ELR (cell line): ENCODE measurements around the gene MRPL40.
A peak's percentile ranks its signal among the peaks of the same experiment; 100 is the strongest.

Experiments
- DNase-seq: peaks from one replicate; pipeline ENCODE4 v3.0.0-alpha.2; 2015; ENCODE audit warnings: low read depth

MRPL40 gene

GRCh38 chr22:19432133-19432851 lies at the start of gene MRPL40:
Gene MRPL40 (plus strand): TSS chr22:19432545. CDS start chr22:19432555, 10 bp downstream.
- peak; percentile 94 for DNase-seq

- no peak for DNase-seq
Measured at GRCh38 chr22:19383292-19383691, 49.1 kb upstream of the MRPL40 start.

GRCh38 chr22:19385221-19385906 lies 47.0 kb upstream of the MRPL40 start:
- DNase-seq = no peak

GRCh38 chr22:19386248-19386647 lies 46.1 kb upstream of the MRPL40 start:
- DNase-seq = no peak

- no peak for DNase-seq
Measured at GRCh38 chr22:19387038-19387437, 45.3 kb upstream of the MRPL40 start.

GRCh38 chr22:19387575-19387974 lies 44.8 kb upstream of the MRPL40 start:
- DNase-seq = no peak

GRCh38 chr22:19393704-19394103 lies 38.6 kb upstream of the MRPL40 start:
- no peak for DNase-seq

- DNase-seq = no peak
Measured at GRCh38 chr22:19394274-19395050, 37.9 kb upstream of the MRPL40 start.

- DNase-seq = no peak
Measured at GRCh38 chr22:19395276-19395675, 37.1 kb upstream of the MRPL40 start.

- DNase-seq = no peak
Measured at GRCh38 chr22:19396561-19396933, 35.8 kb upstream of the MRPL40 start.

- no peak for DNase-seq
Measured at GRCh38 chr22:19396934-19397733, 35.2 kb upstream of the MRPL40 start.

GRCh38 chr22:19397734-19398104 lies 34.6 kb upstream of the MRPL40 start:
- no peak for DNase-seq

- no peak for DNase-seq
Measured at GRCh38 chr22:19398206-19398605, 34.1 kb upstream of the MRPL40 start.

GRCh38 chr22:19398652-19399051 lies 33.7 kb upstream of the MRPL40 start:
- DNase-seq = no peak

GRCh38 chr22:19400881-19401280 lies 31.5 kb upstream of the MRPL40 start:
- no peak for DNase-seq

GRCh38 chr22:19401483-19401882 lies 30.9 kb upstream of the MRPL40 start:
- DNase-seq = no peak

GRCh38 chr22:19402642-19403191 lies 29.6 kb upstream of the MRPL40 start:
- DNase-seq = no peak

GRCh38 chr22:19404676-19405075 lies 27.7 kb upstream of the MRPL40 start:
- DNase-seq = no peak

- DNase-seq = no peak
Measured at GRCh38 chr22:19405133-19405532, 27.2 kb upstream of the MRPL40 start.

GRCh38 chr22:19405652-19406051 lies 26.7 kb upstream of the MRPL40 start:
- no peak for DNase-seq

GRCh38 chr22:19406281-19406811 lies 26.0 kb upstream of the MRPL40 start:
- DNase-seq = no peak

GRCh38 chr22:19406846-19407245 lies 25.5 kb upstream of the MRPL40 start:
- DNase-seq = no peak
